Measurements from ENCODE around the gene FAHD2A.
"Not testable (repeated sequence)": the region's sequence is repeated elsewhere in the genome, so short reads cannot be mapped to it uniquely, and the experiment has no call there.

FAHD2A gene

DNA sequence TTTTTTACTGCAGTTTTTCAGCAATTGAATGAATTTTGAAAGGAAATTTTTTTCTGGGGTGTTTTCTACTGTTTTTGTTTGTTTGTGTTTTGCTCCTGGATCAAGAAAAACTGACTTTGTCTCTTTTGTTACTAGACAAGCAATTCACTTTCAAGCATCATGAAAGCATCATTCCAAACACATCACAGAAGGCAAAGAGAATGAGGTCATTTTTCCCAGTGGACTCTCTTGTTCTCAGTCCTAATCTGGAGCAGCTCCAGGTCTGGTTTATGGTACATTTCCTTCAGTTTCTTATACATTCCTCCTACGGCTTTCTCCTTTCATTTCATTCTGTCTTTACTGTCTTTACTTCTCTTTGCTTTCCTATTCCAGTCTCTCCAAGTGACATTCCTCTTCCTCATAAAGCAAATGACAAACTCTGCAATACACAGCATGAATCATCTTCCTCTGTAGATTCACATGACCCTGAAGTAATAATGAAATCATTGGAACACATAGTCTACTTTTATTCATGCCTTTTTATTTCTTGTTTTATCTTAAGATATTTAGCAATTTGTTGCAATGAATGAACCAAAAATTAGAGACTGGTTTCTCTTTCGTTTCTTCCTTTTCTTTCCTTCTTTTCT lies 40.1 kb downstream of the FAHD2A start:
- not testable (repeated sequence) for H3K27me3 ChIP-seq (ENCODE audit: insufficient read depth, insufficient read length); H3K4me1 ChIP-seq (ENCODE audit: insufficient read depth, insufficient read length); H3K9me3 ChIP-seq (ENCODE audit: insufficient read depth, low read length); H3K9ac ChIP-seq (ENCODE audit: insufficient read length, low read depth); H3K36me3 ChIP-seq (ENCODE audit: insufficient read depth, insufficient read length, low read length); H3K4me3 ChIP-seq (ENCODE audit: insufficient read length, low read depth); DNase-seq (ENCODE audit: low read depth, low spot score)

DNA sequence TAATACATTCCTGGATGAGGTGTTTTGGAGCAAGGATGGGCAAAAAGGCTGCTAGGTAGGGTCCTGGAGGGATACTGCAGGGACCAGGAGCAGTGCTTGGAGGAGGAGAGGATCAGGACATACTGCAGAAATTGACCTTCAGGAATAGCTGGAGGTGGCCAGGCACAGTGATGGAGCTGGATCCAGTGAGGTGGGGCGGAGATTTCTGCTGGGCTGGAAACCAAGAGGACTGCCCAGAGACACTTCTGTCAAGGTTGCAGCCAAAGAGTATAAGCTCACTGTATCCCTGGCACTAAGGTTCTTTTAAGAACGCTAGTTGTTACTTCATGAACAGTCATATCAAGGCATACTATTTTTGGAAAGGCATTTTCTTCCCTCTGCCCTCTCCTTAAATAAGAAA lies 42.8 kb downstream of the FAHD2A start:
- not testable (repeated sequence) for H3K27me3 ChIP-seq (ENCODE audit: insufficient read depth, insufficient read length); H3K4me3 ChIP-seq (ENCODE audit: insufficient read length, low read depth); H3K36me3 ChIP-seq (ENCODE audit: insufficient read depth, insufficient read length, low read length); H3K4me1 ChIP-seq (ENCODE audit: insufficient read depth, insufficient read length); DNase-seq (ENCODE audit: low read depth, low spot score); H3K9me3 ChIP-seq (ENCODE audit: insufficient read depth, low read length); H3K9ac ChIP-seq (ENCODE audit: insufficient read length, low read depth)

DNA sequence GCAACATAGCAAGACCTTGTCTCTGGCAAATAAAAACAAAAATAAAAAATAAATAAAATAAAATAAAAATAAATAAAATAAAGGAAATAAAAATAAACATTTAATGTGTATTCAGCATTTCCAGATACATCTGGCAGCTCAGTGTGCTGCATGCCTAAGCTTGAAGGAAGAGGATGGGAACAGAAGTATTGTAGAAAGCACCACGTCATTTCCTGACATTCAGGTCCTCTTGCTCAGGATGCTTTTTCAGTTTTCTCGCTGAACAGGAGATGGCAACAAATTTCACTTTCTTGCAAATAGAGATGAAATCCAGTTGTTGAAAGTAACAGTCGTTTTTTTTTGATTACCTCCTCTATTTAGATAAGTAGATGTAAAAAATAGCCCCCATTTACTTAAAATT lies 60.8 kb downstream of the FAHD2A start:
- H3K4me1 ChIP-seq (ENCODE audit: insufficient read depth, insufficient read length); H3K9me3 ChIP-seq (ENCODE audit: insufficient read depth, low read length); H3K36me3 ChIP-seq (ENCODE audit: insufficient read depth, insufficient read length, low read length); H3K27me3 ChIP-seq (ENCODE audit: insufficient read depth, insufficient read length); H3K9ac ChIP-seq (ENCODE audit: insufficient read length, low read depth); H3K4me3 ChIP-seq (ENCODE audit: insufficient read length, low read depth); DNase-seq (ENCODE audit: low read depth, low spot score): not testable (repeated sequence)

Measured in NT2/D1 (cell line).